Measurements from ENCODE around the gene CCM2. TPM values are rescaled to one million over a fixed set of nuclear protein-coding genes. Genes with fewer than 3 reads are reported as not detected.

CCM2 gene
- total RNA-seq, 1 donor from 2014 or later: 34.1 TPM

GRCh38 chr7:45044338-45044737 is 44.3 kb downstream of the CCM2 start:
- H3K4me3 Mint-ChIP-seq: no peak overlapping the region
- peaks cover 38% of the 10 kb centered on the region for H3K36me3 Mint-ChIP-seq
- H3K4me1 Mint-ChIP-seq: no peaks in the 10 kb centered on the region

GRCh38 chr7:45048748-45049147 is 48.7 kb downstream of the CCM2 start:
- Mint-ChIP-seq H3K27me3 (ENCODE audit: low read depth) (no peaks in the 10 kb centered on the region), H3K27ac (no peak overlapping the region), H3K4me3 (no peak overlapping the region), H3K4me1 (no peaks in the 10 kb centered on the region), H3K9me3 (no peaks in the 10 kb centered on the region), H3K36me3 (peaks cover 31% of the 10 kb centered on the region)
- no peak for TF ChIP-seq CTCF (IDR thresholded peaks at IDR 0.05; ENCODE audit: unreplicated experiment)
- no peak for DNase-seq (ENCODE audit: low spot score in 2 of 2, unreplicated experiment in 2 of 2)

More at GRCh38 chr7:45044338-45044737, 44.3 kb downstream of the CCM2 start:
- no peak overlapping the region for H3K27ac Mint-ChIP-seq
- H3K9me3 Mint-ChIP-seq: no peaks in the 10 kb centered on the region
- TF ChIP-seq CTCF (IDR thresholded peaks at IDR 0.05; ENCODE audit: unreplicated experiment): no peak
- no peaks in the 10 kb centered on the region for H3K27me3 Mint-ChIP-seq (ENCODE audit: low read depth)
- DNase-seq (ENCODE audit: low spot score in 2 of 2, unreplicated experiment in 2 of 2): no peak

GRCh38 chr7:45050198-45050597 is 50.2 kb downstream of the CCM2 start:
- Mint-ChIP-seq H3K27ac (no peak overlapping the region), H3K4me1 (no peaks in the 10 kb centered on the region), H3K36me3 (peaks cover 27% of the 10 kb centered on the region), H3K4me3 (no peak overlapping the region), H3K9me3 (peaks cover 4% of the 10 kb centered on the region), H3K27me3 (ENCODE audit: low read depth) (no peaks in the 10 kb centered on the region)
- TF ChIP-seq CTCF (IDR thresholded peaks at IDR 0.05; ENCODE audit: unreplicated experiment): no peak
- DNase-seq (ENCODE audit: low spot score in 2 of 2, unreplicated experiment in 2 of 2): no peak

- Mint-ChIP-seq H3K27ac (no peak overlapping the region), H3K4me1 (no peaks in the 10 kb centered on the region)
- TF ChIP-seq CTCF (IDR thresholded peaks at IDR 0.05; ENCODE audit: unreplicated experiment): no peak
These were observed 52.0 kb downstream of the CCM2 start for GRCh38 chr7:45052011-45052410.

GRCh38 chr7:45053401-45053800 is 53.4 kb downstream of the CCM2 start:
- Mint-ChIP-seq H3K4me1 (no peaks in the 10 kb centered on the region), H3K4me3 (no peak overlapping the region), H3K9me3 (peaks cover 11% of the 10 kb centered on the region), H3K27me3 (ENCODE audit: low read depth) (no peaks in the 10 kb centered on the region), H3K36me3 (peaks cover 30% of the 10 kb centered on the region), H3K27ac (no peak overlapping the region)
- DNase-seq (ENCODE audit: low spot score in 2 of 2, unreplicated experiment in 2 of 2): no peak
- no peak for TF ChIP-seq CTCF (IDR thresholded peaks at IDR 0.05; ENCODE audit: unreplicated experiment)

More at GRCh38 chr7:45052011-45052410, 52.0 kb downstream of the CCM2 start:
- Mint-ChIP-seq H3K27me3 (ENCODE audit: low read depth) (no peaks in the 10 kb centered on the region), H3K36me3 (peaks cover 29% of the 10 kb centered on the region), H3K4me3 (no peak overlapping the region), H3K9me3 (peaks cover 11% of the 10 kb centered on the region)
- no peak for DNase-seq (ENCODE audit: low spot score in 2 of 2, unreplicated experiment in 2 of 2)

GRCh38 chr7:45053941-45054340 is 53.9 kb downstream of the CCM2 start:
- peaks cover 11% of the 10 kb centered on the region for H3K9me3 Mint-ChIP-seq
- no peaks in the 10 kb centered on the region for H3K27me3 Mint-ChIP-seq (ENCODE audit: low read depth)
- H3K4me3 Mint-ChIP-seq: no peak overlapping the region
- no peak overlapping the region for H3K27ac Mint-ChIP-seq
- no peak for TF ChIP-seq CTCF (IDR thresholded peaks at IDR 0.05; ENCODE audit: unreplicated experiment)
- H3K4me1 Mint-ChIP-seq: no peaks in the 10 kb centered on the region
- H3K36me3 Mint-ChIP-seq: peaks cover 30% of the 10 kb centered on the region
- no peak for DNase-seq (ENCODE audit: low spot score in 2 of 2, unreplicated experiment in 2 of 2)
